Endothelial cell of umbilical vein (primary cell): ENCODE results near the gene JAGN1. TPM values are rescaled to one million over a fixed set of nuclear protein-coding genes. Genes with fewer than 3 reads are reported as not detected.

Experiments used
- BruUV-seq: library from RNA; stranded (reverse); fragments of 400-500 nt; replicated peaks from 2 replicates; lab custom pipeline; 2021; lab: Mats Ljungman, UMichigan
- CTCF ChIA-PET: fragments of 300-600, 350-600 bp; sonication (Branson Sonifier 250); formaldehyde crosslinking; loops from one replicate; lab custom pipeline; 2021; ENCODE audit warnings: antibody characterized with exemption, inconsistent platforms; lab: Charles Lee
- POLR2A ChIA-PET: fragments of 300-600, 350-600 bp; sonication (Branson Sonifier 250); formaldehyde crosslinking; loops from one replicate; lab custom pipeline; 2021; ENCODE audit warnings: antibody characterized with exemption, inconsistent platforms; lab: Charles Lee
- DNase-seq: peaks from one replicate; pipeline ENCODE4 v3.0.0-alpha.2; 2011; ENCODE audit warnings: low read depth, low spot score
- FAIRE-seq: peaks from 2 replicates; lab custom pipeline; 2011; peaks lifted over from hg19 to GRCh38; lab: Jason Lieb, UNC
- H2AFZ ChIP-seq: 2 replicates; pipeline ENCODE4 v1.6.0; 2012; ENCODE audit warnings: low read depth, low read length, control low read depth, inconsistent platforms
- H3K27ac ChIP-seq: 2 replicates; pipeline ENCODE4 v1.5.1; 2011; ENCODE audit warnings: low read depth, mild to moderate bottlenecking, control low read depth, low read length, moderate library complexity; ENCODE audit not compliant: insufficient read depth
- H3K27me3 ChIP-seq, 2 experiments: 2 replicates each; pipeline versions ENCODE4 v1.6.0 to v1.6.1; 2011; ENCODE audit warnings: low read length in 2 of 2, mixed read lengths in 1 of 2; ENCODE audit not compliant: control insufficient read depth in 2 of 2, insufficient read depth in 2 of 2
- H3K36me3 ChIP-seq, 2 experiments: 2 replicates in 1 of 2; 3 replicates in 1 of 2; pipeline ENCODE4 v1.5.1; 2011; ENCODE audit warnings: low read length in 2 of 2, mild to moderate bottlenecking in 1 of 2, moderate library complexity in 1 of 2; ENCODE audit not compliant: control insufficient read depth in 2 of 2, insufficient read depth in 2 of 2; ENCODE audit errors: extremely low read depth in 1 of 2
- H3K4me1 ChIP-seq: 3 replicates; pipeline ENCODE4 v1.5.1; 2011; ENCODE audit warnings: mild to moderate bottlenecking, low read length; ENCODE audit not compliant: control insufficient read depth, insufficient read depth; ENCODE audit errors: extremely low read depth
- H3K4me2 ChIP-seq: 2 replicates; pipeline ENCODE4 v1.6.1; 2011; ENCODE audit warnings: low read length, control low read depth, mixed read lengths; ENCODE audit not compliant: insufficient read depth
- H3K4me3 ChIP-seq, 3 experiments: fragments of 200-600 bp in 1 of 3; sonication (generic), shearing (Covaris generic) in 1 of 3; replicated peaks in 1 of 3; 2 replicates each; pipeline ENCODE4 v1.5.1; 2011 to 2016; ENCODE audit warnings: control low read depth in 3 of 3, low read length in 3 of 3, mild to moderate bottlenecking in 2 of 3, inconsistent platforms in 1 of 3, low read depth in 1 of 3, moderate library complexity in 1 of 3; ENCODE audit not compliant: insufficient read depth in 1 of 3
- H3K79me2 ChIP-seq: 2 replicates; pipeline ENCODE4 v1.6.0; 2012; ENCODE audit warnings: low read length, inconsistent platforms; ENCODE audit not compliant: control insufficient read depth, insufficient read depth
- H3K9ac ChIP-seq: replicated peaks from 2 replicates; pipeline ENCODE3; 2011; ENCODE audit warnings: low read length, control low read depth; ENCODE audit not compliant: insufficient read depth; ENCODE audit errors: extremely low read depth
- H3K9me1 ChIP-seq: replicated peaks from 3 replicates; pipeline ENCODE4 v1.6.0; 2011; ENCODE audit warnings: mild to moderate bottlenecking, low read length; ENCODE audit not compliant: control insufficient read depth, insufficient read depth; ENCODE audit errors: extremely low read depth
- H3K9me3 ChIP-seq: replicated peaks from 2 replicates; pipeline ENCODE4 v1.5.1; 2012; ENCODE audit warnings: low read length, inconsistent platforms; ENCODE audit not compliant: control insufficient read depth, insufficient read depth
- H4K20me1 ChIP-seq: replicated peaks from 2 replicates; pipeline ENCODE3; 2011; ENCODE audit warnings: mild to moderate bottlenecking, low read length; ENCODE audit not compliant: control insufficient read depth, insufficient read depth; ENCODE audit errors: extremely low read depth
- EZH2 ChIP-seq: IDR thresholded peaks from 2 replicates; pipeline ENCODE4 v1.6.1; 2012; ENCODE audit warnings: borderline replicate concordance, low read depth, mild to moderate bottlenecking, moderate library complexity, low read length, inconsistent platforms; ENCODE audit not compliant: severe bottlenecking
- FOS ChIP-seq: IDR thresholded peaks from 2 replicates; pipeline ENCODE4 v1.6.1; 2011; ENCODE audit warnings: mild to moderate bottlenecking, low read length, moderate library complexity, borderline replicate concordance; ENCODE audit not compliant: insufficient read depth
- GATA2 ChIP-seq: IDR thresholded peaks from 2 replicates; pipeline ENCODE4 v1.7.0; 2011; ENCODE audit warnings: low read depth, mild to moderate bottlenecking, moderate library complexity, mixed read lengths, low read length; ENCODE audit not compliant: insufficient read length, insufficient read depth
- JUN ChIP-seq: IDR thresholded peaks from 2 replicates; pipeline ENCODE4 v1.6.1; 2011; ENCODE audit warnings: borderline replicate concordance, low read depth; ENCODE audit not compliant: insufficient read length, insufficient read depth
- MYC ChIP-seq: IDR thresholded peaks from one replicate; pipeline ENCODE4 v1.6.1; 2011; ENCODE audit warnings: mild to moderate bottlenecking, low read depth, low read length
- POLR2A ChIP-seq: IDR thresholded peaks from 2 replicates; pipeline ENCODE4 v1.6.1; 2012; ENCODE audit warnings: low read depth, mild to moderate bottlenecking, control low read depth, low read length
- POLR2AphosphoS5 ChIP-seq: IDR thresholded peaks from 2 replicates; pipeline ENCODE4 v1.6.1; 2012; ENCODE audit warnings: low read depth, mild to moderate bottlenecking, control low read depth, low read length, moderate library complexity; ENCODE audit not compliant: insufficient read depth
- dilution Hi-C: fragments of 300-500 bp; cut with MboI; formaldehyde crosslinking; loops from one replicate; pipeline ENCODE4 v1.15.0; 2019; ENCODE audit warnings: low sequenced_read_pairs; ENCODE audit not compliant: extremely low pct_ligation_motif_present
- intact Hi-C: fragments of 100-400 bp; cut with micrococcal nuclease; formaldehyde crosslinking; loops from one replicate; pipeline ENCODE4 v1.10.0; 2022
- polyA plus RNA-seq, 4 experiments: library from polyadenylated mRNA; depleted of rRNA in 3 of 4; stranded (reverse) in 3 of 4; unstranded in 1 of 4; fragments of >200 nt; gene quantifications; 2 replicates each; pipeline versions ENCODE4 v1.2.1 to v1.2.3, GENCODE V29; 2011 to 2012; ENCODE audit warnings: missing spikeins in 1 of 4
- total RNA-seq: library from RNA; stranded (reverse); gene quantifications from 2 replicates; pipeline ENCODE4 v1.2.3, GENCODE V29; 2021
- TF ChIP-seq, protein P1 (sequence below): IDR thresholded peaks from 2 replicates; pipeline ENCODE4 v1.6.1; 2011; ENCODE audit not compliant: insufficient read depth, insufficient read length
- TF ChIP-seq, protein P2 (sequence below), 2 donors: IDR thresholded peaks; 1 replicate in 1 of 2; 2 replicates in 1 of 2; pipeline ENCODE4 v1.5.1; 2011; ENCODE audit warnings: low read length in 2 of 2, mild to moderate bottlenecking in 2 of 2, moderate library complexity in 2 of 2, control low read depth in 1 of 2, inconsistent platforms in 1 of 2, low read depth in 1 of 2; ENCODE audit not compliant: insufficient read depth in 1 of 2; ENCODE audit errors: extremely low read depth in 1 of 2

The JAGN1 gene
- total and polyA plus RNA-seq, 2 donors (not counting 3 experiments of a cell fraction or from before 2014, with no cell fraction given) = 29.6 to 46.5 TPM

DNA sequence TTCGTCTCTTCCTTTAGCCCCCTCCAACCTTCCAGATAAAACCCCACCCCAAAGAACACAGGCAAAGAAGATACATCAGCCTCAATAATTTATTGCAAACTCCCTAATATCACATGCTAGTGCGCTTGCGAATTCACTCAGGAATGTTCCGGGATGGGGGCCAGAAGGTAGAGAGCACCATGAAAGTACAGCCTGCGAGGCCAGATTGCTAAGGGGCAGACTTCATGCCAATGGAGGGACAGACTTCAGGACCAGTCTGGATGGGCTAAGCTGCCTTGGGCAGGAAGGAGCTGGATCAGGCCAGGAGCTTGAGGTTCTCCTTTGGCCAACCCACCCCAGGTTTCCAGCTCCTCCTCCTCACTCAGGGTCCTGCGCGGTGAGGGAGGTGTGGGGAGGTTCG, 23.8 kb upstream of the JAGN1 start:
- POLR2A ChIA-PET = no interaction called here

More for the DNA sequence above, 23.8 kb upstream of the JAGN1 start:
- Histone ChIP-seq H4K20me1 (no peaks in the 10 kb centered on the region), H3K9ac (no peak overlapping the region), H3K4me1 (no peaks in the 10 kb centered on the region), H3K9me1 (no peaks in the 10 kb centered on the region), H2AFZ (no peak overlapping the region), H3K4me3 (no peak overlapping the region), H3K27ac (no peak overlapping the region), H3K79me2 (no peaks in the 10 kb centered on the region), H3K4me2 (no peak overlapping the region), H3K27me3 (no peaks in the 10 kb centered on the region), H3K36me3 (no peaks in the 10 kb centered on the region), H3K9me3 (no peaks in the 10 kb centered on the region)
- BruUV-seq = no TSS peak
- FAIRE-seq (no peak), DNase-seq (no peak)
- dilution Hi-C loops (no loop called here), intact Hi-C loops (no loop called here)
- TF ChIP-seq EZH2 (no peak), JUN (no peak), FOS (no peak), GATA2 (no peak), MYC (no peak), POLR2AphosphoS5 (no peak), POLR2A (no peak)
- TF ChIP-seq, protein P1, sequence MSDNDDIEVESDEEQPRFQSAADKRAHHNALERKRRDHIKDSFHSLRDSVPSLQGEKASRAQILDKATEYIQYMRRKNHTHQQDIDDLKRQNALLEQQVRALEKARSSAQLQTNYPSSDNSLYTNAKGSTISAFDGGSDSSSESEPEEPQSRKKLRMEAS = no peak
- TF ChIP-seq, protein P2, sequence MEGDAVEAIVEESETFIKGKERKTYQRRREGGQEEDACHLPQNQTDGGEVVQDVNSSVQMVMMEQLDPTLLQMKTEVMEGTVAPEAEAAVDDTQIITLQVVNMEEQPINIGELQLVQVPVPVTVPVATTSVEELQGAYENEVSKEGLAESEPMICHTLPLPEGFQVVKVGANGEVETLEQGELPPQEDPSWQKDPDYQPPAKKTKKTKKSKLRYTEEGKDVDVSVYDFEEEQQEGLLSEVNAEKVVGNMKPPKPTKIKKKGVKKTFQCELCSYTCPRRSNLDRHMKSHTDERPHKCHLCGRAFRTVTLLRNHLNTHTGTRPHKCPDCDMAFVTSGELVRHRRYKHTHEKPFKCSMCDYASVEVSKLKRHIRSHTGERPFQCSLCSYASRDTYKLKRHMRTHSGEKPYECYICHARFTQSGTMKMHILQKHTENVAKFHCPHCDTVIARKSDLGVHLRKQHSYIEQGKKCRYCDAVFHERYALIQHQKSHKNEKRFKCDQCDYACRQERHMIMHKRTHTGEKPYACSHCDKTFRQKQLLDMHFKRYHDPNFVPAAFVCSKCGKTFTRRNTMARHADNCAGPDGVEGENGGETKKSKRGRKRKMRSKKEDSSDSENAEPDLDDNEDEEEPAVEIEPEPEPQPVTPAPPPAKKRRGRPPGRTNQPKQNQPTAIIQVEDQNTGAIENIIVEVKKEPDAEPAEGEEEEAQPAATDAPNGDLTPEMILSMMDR (IDR thresholded peaks at IDR 0.05; ENCODE audit: extremely low read depth in 1 of 2, insufficient read depth in 1 of 2, low read depth in 1 of 2, low read length in 2 of 2) = no peak
- CTCF ChIA-PET = no interaction called here
